Measurements from ENCODE around the gene SUMO4. TPM values are rescaled to one million over a fixed set of nuclear protein-coding genes. Genes with fewer than 3 reads are reported as not detected.

Gene SUMO4
- total RNA-seq, 1 experiment from 2014 or later, result 2.9 TPM

- no TSS peak for BruUV-seq (replicated peaks)
- no peak for DNase-seq
- H3K27ac Mint-ChIP-seq (ENCODE audit: unreplicated experiment), result no peak overlapping the region
- H3K4me1 Mint-ChIP-seq (ENCODE audit: low read depth, unreplicated experiment), result peaks cover 18% of the 10 kb centered on the region
- no peak overlapping the region for H3K4me3 Mint-ChIP-seq (ENCODE audit: low read depth, unreplicated experiment)
- no peak for TF ChIP-seq CTCF (IDR thresholded peaks at IDR 0.05; ENCODE audit: unreplicated experiment)
- no peaks in the 10 kb centered on the region for H3K36me3 Mint-ChIP-seq (ENCODE audit: insufficient read depth, unreplicated experiment)
- H3K9me3 Mint-ChIP-seq (ENCODE audit: low read depth, unreplicated experiment), result peaks cover 5% of the 10 kb centered on the region
- no peaks in the 10 kb centered on the region for H3K27me3 Mint-ChIP-seq (ENCODE audit: unreplicated experiment)
- CTCF ChIA-PET, result no interaction called here
- intact Hi-C loops (cut with micrococcal nuclease; ENCODE audit: unreplicated experiment), result no loop called here
Measured at GRCh38 chr6:149359440-149359839, 40.6 kb upstream of the SUMO4 start.

DNA sequence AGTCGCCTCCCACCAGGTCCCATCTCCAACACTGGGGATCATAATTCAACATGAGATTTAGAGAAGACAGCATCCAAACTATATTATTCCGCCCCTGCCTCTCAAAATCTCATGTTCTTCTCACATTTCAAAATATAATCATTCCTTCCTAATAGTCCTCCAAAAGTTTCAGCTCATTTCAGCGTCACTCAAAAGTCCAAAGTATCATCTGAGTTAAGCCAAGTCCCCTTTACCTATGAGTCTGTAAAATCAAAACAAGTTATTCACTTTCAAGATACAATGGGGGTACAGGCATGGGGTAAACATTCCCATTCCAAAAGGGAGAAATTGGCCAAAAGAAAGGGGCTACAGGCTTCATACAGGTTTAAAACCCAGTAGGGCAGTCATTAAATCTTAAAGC lies 39.5 kb upstream of the SUMO4 start:
- Mint-ChIP-seq H3K27me3 (ENCODE audit: unreplicated experiment) (no peaks in the 10 kb centered on the region), H3K27ac (ENCODE audit: unreplicated experiment) (no peak overlapping the region), H3K36me3 (ENCODE audit: insufficient read depth, unreplicated experiment) (no peaks in the 10 kb centered on the region), H3K4me3 (ENCODE audit: low read depth, unreplicated experiment) (no peak overlapping the region), H3K9me3 (ENCODE audit: low read depth, unreplicated experiment) (peaks cover 5% of the 10 kb centered on the region), H3K4me1 (ENCODE audit: low read depth, unreplicated experiment) (peaks cover 19% of the 10 kb centered on the region)
- no peak for TF ChIP-seq CTCF (IDR thresholded peaks at IDR 0.05; ENCODE audit: unreplicated experiment)
- no TSS peak for BruUV-seq (replicated peaks)
- DNase-seq, result no peak
- CTCF ChIA-PET, result interaction anchor here (0.5 kb wide), 1 partner anchor 113 kb away, joined by 7 read pairs; no protein-coding TSS in a partner anchor
- intact Hi-C loops (cut with micrococcal nuclease; ENCODE audit: unreplicated experiment), result no loop called here

DNA sequence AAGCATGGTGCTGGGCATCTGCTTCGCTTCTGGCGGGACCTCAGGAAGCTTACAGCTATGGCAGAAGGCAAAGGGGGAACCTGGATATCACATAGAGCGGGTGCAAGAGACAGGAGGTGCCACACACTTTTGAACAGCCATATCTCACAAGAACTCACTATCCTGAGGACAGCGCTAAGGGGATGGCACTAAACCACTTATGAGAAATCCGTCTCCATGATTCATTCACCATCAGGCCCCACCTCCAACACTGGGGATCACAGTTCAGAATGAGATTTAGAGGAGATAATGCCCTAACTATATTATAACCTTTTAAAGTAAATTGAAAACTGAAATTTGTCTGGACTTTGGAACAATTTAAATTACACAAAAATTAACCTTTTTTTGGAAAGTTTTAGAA lies 37.8 kb upstream of the SUMO4 start:
- intact Hi-C loops (cut with micrococcal nuclease; ENCODE audit: unreplicated experiment), result no loop called here

DNA sequence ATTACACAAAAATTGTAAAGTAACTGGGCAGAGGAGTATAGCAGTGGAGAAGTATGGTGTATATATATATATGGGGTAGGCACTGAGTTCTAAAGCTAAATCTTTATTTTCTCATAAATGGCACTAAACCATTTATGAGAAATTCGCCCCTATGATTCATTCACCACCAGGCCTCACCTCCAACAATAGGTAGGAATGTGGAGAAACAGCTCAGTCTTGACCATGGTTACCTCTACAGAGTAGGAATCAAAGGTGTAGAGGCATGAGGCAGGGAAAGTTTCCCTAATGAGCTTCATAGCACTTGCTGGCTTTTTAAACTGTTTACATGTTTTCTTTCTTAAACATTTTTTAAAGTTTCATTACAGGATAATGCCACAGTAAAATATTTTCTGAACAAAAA lies 36.9 kb upstream of the SUMO4 start:
- peak; percentile 12 for DNase-seq
- Mint-ChIP-seq H3K9me3 (ENCODE audit: low read depth, unreplicated experiment) (peaks cover 5% of the 10 kb centered on the region), H3K27me3 (ENCODE audit: unreplicated experiment) (no peaks in the 10 kb centered on the region), H3K4me1 (ENCODE audit: low read depth, unreplicated experiment) (peaks cover 19% of the 10 kb centered on the region), H3K4me3 (ENCODE audit: low read depth, unreplicated experiment) (no peak overlapping the region), H3K36me3 (ENCODE audit: insufficient read depth, unreplicated experiment) (no peaks in the 10 kb centered on the region), H3K27ac (ENCODE audit: unreplicated experiment) (no peak overlapping the region)
- TF ChIP-seq CTCF (IDR thresholded peaks at IDR 0.05; ENCODE audit: unreplicated experiment), result no peak
- BruUV-seq (replicated peaks), result no TSS peak
- CTCF ChIA-PET, result interaction anchor here (0.5 kb wide), 1 partner anchor 84 kb away, joined by 6 read pairs; no protein-coding TSS in a partner anchor
- intact Hi-C loops (cut with micrococcal nuclease; ENCODE audit: unreplicated experiment), result no loop called here

More for the DNA sequence above, 37.8 kb upstream of the SUMO4 start:
- no peaks in the 10 kb centered on the region for H3K36me3 Mint-ChIP-seq (ENCODE audit: insufficient read depth, unreplicated experiment)
- TF ChIP-seq CTCF (IDR thresholded peaks at IDR 0.05; ENCODE audit: unreplicated experiment), result no peak
- H3K27me3 Mint-ChIP-seq (ENCODE audit: unreplicated experiment), result no peaks in the 10 kb centered on the region
- CTCF ChIA-PET, result no interaction called here
- BruUV-seq (replicated peaks), result no TSS peak
- peaks cover 19% of the 10 kb centered on the region for H3K4me1 Mint-ChIP-seq (ENCODE audit: low read depth, unreplicated experiment)
- peaks cover 5% of the 10 kb centered on the region for H3K9me3 Mint-ChIP-seq (ENCODE audit: low read depth, unreplicated experiment)
- no peak overlapping the region for H3K27ac Mint-ChIP-seq (ENCODE audit: unreplicated experiment)
- no peak for DNase-seq
- no peak overlapping the region for H3K4me3 Mint-ChIP-seq (ENCODE audit: low read depth, unreplicated experiment)
